GM18870 (cell line): ENCODE results near the gene CAPN15.
"Not testable (repeated sequence)": the region's sequence is repeated elsewhere in the genome, so short reads cannot be mapped to it uniquely, and the experiment has no call there.

Source experiments
- ATAC-seq: cut with Tn5 transposase; IDR thresholded peaks from one replicate; pipeline ENCODE4 v1.9.1; 2021; ENCODE audit warnings: moderate library complexity; ENCODE audit not compliant: unreplicated experiment

Gene CAPN15

GRCh38 chr16:588889-589657, 61.6 kb downstream of the CAPN15 start:
- peak; percentile 72 for ATAC-seq

- ATAC-seq = peak; percentile 63
Observed at GRCh38 chr16:589658-590187, 62.2 kb downstream of the CAPN15 start, which contains the start of gene RAB40C. TSS of gene RAB40C (plus strand) at chr16:590066. CDS start at chr16:590292, 226 bp downstream.

GRCh38 chr16:590188-590814, 62.8 kb downstream of the CAPN15 start:
- ATAC-seq = no peak

GRCh38 chr16:590815-591200, 63.3 kb downstream of the CAPN15 start:
- no peak for ATAC-seq

- ATAC-seq = no peak
Observed at GRCh38 chr16:591231-591630, 63.7 kb downstream of the CAPN15 start.

- ATAC-seq = no peak
Observed at GRCh38 chr16:591892-592517, 64.5 kb downstream of the CAPN15 start.

GRCh38 chr16:592518-593306, 65.2 kb downstream of the CAPN15 start:
- ATAC-seq = no peak

- no peak for ATAC-seq
Observed at GRCh38 chr16:593406-593805, 65.9 kb downstream of the CAPN15 start.

GRCh38 chr16:593807-594206, 66.3 kb downstream of the CAPN15 start:
- no peak for ATAC-seq

- ATAC-seq = no peak
Observed at GRCh38 chr16:595094-595528, 67.6 kb downstream of the CAPN15 start.

GRCh38 chr16:595942-596735, 68.6 kb downstream of the CAPN15 start:
- ATAC-seq = no peak

GRCh38 chr16:596736-597060, 69.2 kb downstream of the CAPN15 start:
- no peak for ATAC-seq

GRCh38 chr16:597655-598054, 70.1 kb downstream of the CAPN15 start:
- ATAC-seq = not testable (repeated sequence)

- ATAC-seq = no peak
Observed at GRCh38 chr16:598823-599739, 71.6 kb downstream of the CAPN15 start.

GRCh38 chr16:600781-601180, 73.3 kb downstream of the CAPN15 start:
- no peak for ATAC-seq

- ATAC-seq = no peak
Observed at GRCh38 chr16:603933-604332, 76.4 kb downstream of the CAPN15 start.
